Activated CD8-positive, alpha-beta memory T cell treated with anti-CD3 and anti-CD28 coated beads for 1 hour (primary cell): ENCODE data around the gene ZNF831.

Experiments
- DNase-seq, 2 donors: peaks; one replicate each; pipeline ENCODE4 v3.0.0-alpha.2; 2020; ENCODE audit warnings: low read depth in 1 of 2; ENCODE audit errors: extremely low read depth in 1 of 2

ZNF831 gene

GRCh38 chr20:59139998-59140397 is 23.6 kb upstream of the ZNF831 start:
- no peak for DNase-seq

- no peak for DNase-seq
These were observed 21.6 kb upstream of the ZNF831 start for GRCh38 chr20:59141818-59142581.

DNA sequence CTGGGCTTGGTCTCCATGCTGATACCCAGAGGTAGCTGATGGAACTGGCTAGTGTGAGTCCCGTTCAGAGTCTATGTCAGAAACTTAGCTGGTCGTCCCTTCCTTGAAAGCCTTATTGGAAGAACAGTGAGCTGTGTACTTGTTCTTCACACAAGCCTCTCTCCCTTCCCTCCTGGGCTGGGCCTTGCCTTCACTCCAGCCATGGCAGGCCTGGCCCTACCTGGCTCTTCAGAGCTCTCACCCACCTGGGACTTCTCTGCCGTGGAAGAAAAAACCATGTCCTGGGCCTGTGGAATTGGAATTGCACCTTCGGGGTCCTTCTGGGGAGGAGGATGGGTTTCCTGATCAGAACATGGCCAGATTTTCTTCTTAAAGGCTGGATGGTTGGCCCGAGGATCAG is 20.3 kb upstream of the ZNF831 start:
- no peak for DNase-seq

DNA sequence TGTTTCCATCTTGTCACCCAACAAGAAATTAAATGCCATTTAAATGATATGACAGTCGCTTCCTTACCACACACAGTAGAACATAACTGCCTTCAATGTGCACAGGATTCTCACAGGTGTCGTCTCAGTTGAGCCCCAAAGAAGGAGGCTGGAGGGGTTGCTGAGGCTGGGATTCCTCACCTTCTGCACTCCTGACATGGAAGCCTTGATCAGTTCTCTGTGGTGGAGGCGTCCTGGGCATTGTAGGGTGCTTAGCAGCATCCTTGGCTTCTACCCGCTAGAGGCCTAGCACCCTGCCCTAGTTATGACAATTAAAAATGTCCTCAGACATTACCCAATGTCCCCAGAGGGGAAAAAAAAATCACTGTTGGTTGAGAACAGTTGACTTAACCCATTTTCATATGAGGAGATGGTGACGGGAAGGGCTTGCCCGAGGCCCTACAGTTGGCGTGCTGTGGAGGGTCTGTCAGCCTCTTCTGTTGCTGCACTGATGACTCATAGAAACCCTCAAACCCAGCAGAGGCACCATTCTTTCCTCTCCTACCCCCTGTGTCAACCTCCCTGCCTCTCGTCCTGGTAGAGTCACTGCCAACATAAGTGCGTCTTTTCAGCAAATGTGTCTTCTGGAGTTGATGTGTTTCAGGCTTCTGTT is 19.3 kb upstream of the ZNF831 start:
- no peak for DNase-seq

DNA sequence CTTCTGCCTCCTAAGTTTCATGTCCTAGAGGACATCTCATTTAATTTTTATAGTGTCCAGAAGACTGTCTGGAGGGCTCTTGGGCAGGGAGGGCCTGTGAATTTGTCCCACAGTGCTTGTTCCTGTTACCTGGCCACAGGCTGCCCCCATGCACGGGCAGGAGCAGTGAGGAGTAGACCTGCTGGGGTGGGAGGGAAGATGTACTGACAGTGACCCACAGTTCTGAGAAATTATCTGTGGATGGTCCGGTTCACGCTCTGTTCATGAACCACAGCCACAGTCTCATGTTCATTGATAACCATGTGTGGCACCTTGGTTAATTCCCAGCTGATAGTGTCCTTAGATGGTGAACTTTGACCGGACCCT is 18.8 kb upstream of the ZNF831 start:
- no peak for DNase-seq

GRCh38 chr20:59145247-59145923 is 18.2 kb upstream of the ZNF831 start:
- no peak for DNase-seq

- DNase-seq, result peak; percentile 39 to 42
These were observed 17.5 kb upstream of the ZNF831 start for GRCh38 chr20:59145924-59146779.

- DNase-seq, result no peak
These were observed 16.6 kb upstream of the ZNF831 start for GRCh38 chr20:59146780-59147565.

DNA sequence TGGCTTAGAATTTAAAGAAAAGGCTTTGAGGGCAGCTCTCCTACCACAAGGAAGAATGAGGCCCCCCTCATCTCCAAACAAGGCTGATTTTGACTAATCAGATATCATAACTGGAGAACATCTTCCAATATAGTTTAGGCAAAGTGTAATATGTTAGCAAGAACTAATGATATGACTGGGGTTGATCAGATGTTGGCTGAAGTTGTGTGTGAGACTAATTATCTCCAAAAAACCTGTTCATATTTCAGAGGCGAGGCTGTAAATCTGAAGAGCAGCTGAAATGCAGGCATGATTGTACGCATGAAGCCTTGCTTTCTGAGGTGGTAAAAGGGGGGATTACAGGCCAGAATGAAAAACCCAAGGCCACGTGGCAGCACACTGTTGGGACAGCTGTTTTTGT is 16.0 kb upstream of the ZNF831 start:
- DNase-seq, result no peak

DNA sequence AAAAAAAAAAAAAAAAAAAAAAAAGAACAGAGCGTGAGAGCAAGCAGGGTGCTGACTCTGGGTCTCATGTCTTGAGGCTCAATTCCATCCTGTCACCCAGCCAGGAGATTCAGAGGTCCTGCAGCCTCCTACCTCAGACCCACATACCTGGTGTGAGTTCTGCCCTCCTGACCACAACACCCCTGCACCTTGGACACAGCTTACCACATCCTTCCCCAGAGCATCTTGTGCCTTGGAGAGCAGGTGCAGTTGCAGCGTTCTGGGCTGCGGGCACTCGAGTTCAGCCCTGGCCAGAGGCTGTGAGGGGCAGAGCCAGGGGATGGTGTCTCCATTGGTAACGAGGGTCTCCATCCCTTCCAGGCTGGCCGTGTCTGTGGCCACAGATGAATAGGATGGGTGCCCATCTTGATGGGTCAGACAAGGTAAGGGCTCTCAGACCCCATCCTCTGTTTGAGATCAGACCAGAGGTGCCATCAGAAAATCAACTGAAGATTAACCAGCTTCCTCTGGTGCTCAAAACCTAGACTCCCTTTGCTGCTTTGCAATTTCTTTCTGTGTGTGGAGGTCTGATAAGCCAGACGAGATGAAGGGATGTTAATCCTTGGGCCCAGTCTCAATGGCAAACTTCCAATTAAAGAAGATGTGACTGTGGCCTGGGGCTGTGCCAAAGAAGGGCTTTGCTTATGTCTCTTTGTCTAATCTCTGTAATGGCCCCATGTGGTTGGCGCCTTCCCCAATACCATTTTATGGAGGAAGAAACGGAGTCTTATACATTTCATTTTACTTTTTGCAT is 14.7 kb upstream of the ZNF831 start:
- no peak for DNase-seq

- DNase-seq, result peak; percentile 46 to 58
These were observed 13.7 kb upstream of the ZNF831 start for GRCh38 chr20:59149678-59150504.

GRCh38 chr20:59150821-59151251 is 12.8 kb upstream of the ZNF831 start:
- DNase-seq, result no peak

- no peak for DNase-seq
These were observed 12.2 kb upstream of the ZNF831 start for GRCh38 chr20:59151391-59151790.

DNA sequence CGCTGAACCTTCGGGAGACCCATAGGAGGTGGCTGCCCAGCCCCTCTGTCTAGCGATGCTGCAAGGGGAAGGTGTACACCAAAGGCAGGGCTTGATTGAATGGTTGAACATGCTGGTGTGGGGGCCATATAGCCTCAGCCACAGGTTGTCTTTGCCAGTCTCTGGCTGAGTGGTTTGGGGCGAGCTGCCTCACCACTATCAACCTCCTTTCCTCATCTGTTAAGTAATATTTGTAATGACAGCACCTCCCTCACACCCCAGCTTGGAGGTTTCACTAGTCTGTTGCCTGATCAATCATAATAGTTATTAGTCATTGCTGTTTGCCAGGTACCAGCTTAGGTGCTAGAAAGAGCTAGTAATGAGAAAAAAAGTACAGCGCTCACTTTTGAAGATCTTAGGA is 11.8 kb upstream of the ZNF831 start:
- no peak for DNase-seq

DNA sequence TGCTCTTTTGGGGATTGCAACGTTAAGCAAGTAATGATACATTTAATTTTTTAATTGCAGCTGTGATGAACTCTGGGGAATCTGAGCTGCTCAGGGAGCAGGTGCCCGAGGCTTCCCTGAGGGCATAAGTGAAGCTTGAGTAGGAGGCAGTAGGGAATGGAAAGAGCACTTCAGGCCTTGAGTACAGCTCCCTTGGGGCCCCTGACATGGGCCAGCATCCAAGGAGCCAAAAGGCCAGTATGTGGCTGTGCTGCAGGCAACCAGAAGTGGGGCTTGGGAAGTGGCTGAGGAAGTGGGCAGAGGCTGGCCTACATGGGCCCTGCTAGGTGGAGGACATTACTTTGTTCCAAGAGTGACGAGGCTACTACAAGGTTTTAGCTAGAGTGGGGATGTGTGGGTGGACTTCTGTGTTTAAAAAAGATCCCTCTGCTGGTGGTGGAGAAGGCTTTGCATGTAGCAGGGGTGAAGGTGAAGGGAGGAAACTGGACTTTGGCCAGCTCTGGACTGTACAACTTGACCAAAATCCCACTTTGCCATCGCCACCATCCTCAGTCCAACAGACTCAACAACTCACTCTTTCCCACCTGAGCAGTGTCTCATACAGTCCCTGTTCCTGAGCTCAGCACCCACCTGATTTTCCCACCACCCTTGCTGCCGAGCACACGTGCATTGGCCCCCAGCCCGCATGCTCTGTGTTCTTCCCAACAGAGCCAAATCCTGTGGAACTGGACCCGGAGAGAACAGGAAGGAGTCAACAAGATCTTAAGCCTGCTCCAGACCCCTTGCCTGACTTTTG is 10.9 kb upstream of the ZNF831 start:
- no peak for DNase-seq

DNA sequence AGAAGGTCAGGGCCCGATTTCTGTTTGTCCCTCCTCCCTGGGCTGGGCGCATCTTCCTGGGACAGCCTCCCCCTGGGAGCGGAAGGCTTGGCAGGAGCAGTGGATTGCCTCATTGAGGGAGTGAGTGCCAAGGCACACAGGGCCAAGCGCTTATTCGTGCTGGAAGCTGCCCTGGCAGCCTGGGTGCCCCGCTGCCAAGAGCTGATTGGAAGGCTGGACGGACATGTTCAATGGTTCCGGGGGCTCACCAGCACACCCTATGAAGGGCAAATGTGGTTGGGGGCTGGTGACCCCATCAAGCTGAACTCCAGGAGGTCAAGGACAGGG is 10.3 kb upstream of the ZNF831 start:
- no peak for DNase-seq

DNA sequence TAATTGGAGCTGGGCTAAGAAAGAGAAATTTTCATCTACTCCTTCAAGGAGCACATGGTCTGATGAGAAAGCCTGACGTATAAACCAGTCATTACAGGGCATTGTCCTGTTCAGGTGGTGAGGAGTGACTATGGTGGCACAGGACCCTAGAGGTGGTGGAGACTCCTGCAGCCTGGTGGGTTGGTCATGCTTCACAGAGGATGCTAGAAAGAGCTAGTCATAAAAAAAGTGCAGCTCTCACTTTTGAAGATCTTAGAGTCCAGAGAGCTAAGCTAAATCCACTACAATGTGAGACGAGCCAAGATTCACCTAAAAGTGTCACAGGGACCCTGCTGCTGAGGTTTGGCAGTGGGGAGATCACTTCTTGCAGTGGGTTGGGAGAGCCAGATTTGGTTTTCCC is 9.8 kb upstream of the ZNF831 start:
- no peak for DNase-seq
